Measurements from ENCODE around the gene UBE2E2. TPM values are rescaled to one million over a fixed set of nuclear protein-coding genes. Genes with fewer than 3 reads are reported as not detected.

Gene UBE2E2
- total RNA-seq, 1 donor from 2014 or later: 89.8 TPM

DNA sequence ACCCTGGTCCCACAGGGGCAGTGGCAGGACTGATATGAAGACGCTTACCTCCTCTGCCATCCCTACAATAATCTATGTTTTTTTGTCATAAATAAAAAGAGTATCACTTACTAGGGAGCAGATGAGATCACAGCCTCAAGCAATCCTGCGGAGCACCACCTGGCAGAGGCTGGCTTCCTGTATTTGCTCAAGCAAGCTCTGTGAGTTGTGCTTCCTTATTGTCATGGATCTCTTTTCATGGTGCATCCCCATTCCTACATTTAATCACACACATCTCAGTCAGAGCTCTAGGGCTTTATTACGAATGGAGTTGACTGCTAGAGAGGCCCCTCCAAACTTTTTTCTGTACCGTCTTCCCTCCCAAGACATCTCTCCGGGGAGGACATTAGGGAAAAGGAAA is 186.0 kb downstream of the UBE2E2 start:
- H3F3A ChIP-seq (ENCODE audit: low read depth): peaks cover 5% of the 10 kb centered on the region
- no peak overlapping the region for H3K27ac Mint-ChIP-seq
- peaks cover 6% of the 10 kb centered on the region for H3K36me3 Mint-ChIP-seq
- H3K4me3 Mint-ChIP-seq: no peak overlapping the region
- TF ChIP-seq, protein P1, sequence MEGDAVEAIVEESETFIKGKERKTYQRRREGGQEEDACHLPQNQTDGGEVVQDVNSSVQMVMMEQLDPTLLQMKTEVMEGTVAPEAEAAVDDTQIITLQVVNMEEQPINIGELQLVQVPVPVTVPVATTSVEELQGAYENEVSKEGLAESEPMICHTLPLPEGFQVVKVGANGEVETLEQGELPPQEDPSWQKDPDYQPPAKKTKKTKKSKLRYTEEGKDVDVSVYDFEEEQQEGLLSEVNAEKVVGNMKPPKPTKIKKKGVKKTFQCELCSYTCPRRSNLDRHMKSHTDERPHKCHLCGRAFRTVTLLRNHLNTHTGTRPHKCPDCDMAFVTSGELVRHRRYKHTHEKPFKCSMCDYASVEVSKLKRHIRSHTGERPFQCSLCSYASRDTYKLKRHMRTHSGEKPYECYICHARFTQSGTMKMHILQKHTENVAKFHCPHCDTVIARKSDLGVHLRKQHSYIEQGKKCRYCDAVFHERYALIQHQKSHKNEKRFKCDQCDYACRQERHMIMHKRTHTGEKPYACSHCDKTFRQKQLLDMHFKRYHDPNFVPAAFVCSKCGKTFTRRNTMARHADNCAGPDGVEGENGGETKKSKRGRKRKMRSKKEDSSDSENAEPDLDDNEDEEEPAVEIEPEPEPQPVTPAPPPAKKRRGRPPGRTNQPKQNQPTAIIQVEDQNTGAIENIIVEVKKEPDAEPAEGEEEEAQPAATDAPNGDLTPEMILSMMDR (IDR thresholded peaks at IDR 0.05): no peak
- no peak for TF ChIP-seq EZH2 (IDR thresholded peaks at IDR 0.05)
- TF ChIP-seq EZH2phosphoT487 (IDR thresholded peaks at IDR 0.05): no peak
- no peak overlapping the region for H3K4me3 ChIP-seq
- H2AFZ ChIP-seq (replicated peaks): no peak overlapping the region
- no peak overlapping the region for H3K4me2 ChIP-seq
- peaks cover 25% of the 10 kb centered on the region for H4K20me1 ChIP-seq (ENCODE audit: low read depth)
- H3K27me3 Mint-ChIP-seq (ENCODE audit: insufficient read depth, low read depth): peaks cover 2% of the 10 kb centered on the region
- no peak for DNase-seq (ENCODE audit: low spot score)
- H3K9me3 ChIP-seq (ENCODE audit: low read depth): no peaks in the 10 kb centered on the region
- H3K36me3 ChIP-seq: no peaks in the 10 kb centered on the region
- no peak overlapping the region for H3K27ac ChIP-seq
- H3K27me3 ChIP-seq: no peaks in the 10 kb centered on the region
- peaks cover 30% of the 10 kb centered on the region for H3K79me2 ChIP-seq (ENCODE audit: low read depth)
- peaks cover 26% of the 10 kb centered on the region for H3K4me1 ChIP-seq
- H3K9ac ChIP-seq: no peak overlapping the region
- H3K4me1 Mint-ChIP-seq: no peaks in the 10 kb centered on the region
- H3K9me3 Mint-ChIP-seq: peaks cover 5% of the 10 kb centered on the region

DNA sequence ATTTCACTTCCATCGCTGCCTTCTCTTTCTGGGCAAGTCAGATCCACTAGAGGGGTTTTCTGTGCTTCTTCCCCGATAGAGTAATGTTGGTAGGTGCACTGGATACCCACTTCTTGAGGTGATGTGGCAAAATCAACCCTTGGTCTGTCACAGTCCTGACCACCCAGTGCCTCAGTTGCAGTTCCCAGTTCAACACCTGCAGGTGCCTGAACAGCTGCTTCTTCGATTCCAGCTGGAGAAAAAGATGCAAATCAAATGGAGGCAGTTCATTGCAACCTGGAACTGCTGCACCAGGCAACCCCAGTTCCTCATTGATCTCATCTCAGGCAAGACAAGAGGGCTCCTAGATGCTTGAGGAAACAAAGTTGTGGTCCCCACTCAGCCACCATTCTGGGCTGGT is 186.6 kb downstream of the UBE2E2 start:
- Histone ChIP-seq H2AFZ (replicated peaks) (no peak overlapping the region), H3K79me2 (ENCODE audit: low read depth) (peaks cover 29% of the 10 kb centered on the region), H4K20me1 (ENCODE audit: low read depth) (peaks cover 29% of the 10 kb centered on the region), H3K4me1 (peaks cover 32% of the 10 kb centered on the region), H3K4me2 (no peak overlapping the region), H3K9me3 (ENCODE audit: low read depth) (no peaks in the 10 kb centered on the region), H3K4me3 (no peak overlapping the region), H3F3A (ENCODE audit: low read depth) (peaks cover 5% of the 10 kb centered on the region), H3K9ac (no peak overlapping the region), H3K36me3 (no peaks in the 10 kb centered on the region), H3K27ac (no peak overlapping the region), H3K27me3 (no peaks in the 10 kb centered on the region)
- Mint-ChIP-seq H3K27me3 (ENCODE audit: insufficient read depth, low read depth) (peaks cover 2% of the 10 kb centered on the region), H3K4me3 (no peak overlapping the region), H3K9me3 (peaks cover 5% of the 10 kb centered on the region), H3K36me3 (peaks cover 6% of the 10 kb centered on the region), H3K27ac (no peak overlapping the region), H3K4me1 (peaks cover under 1% of the 10 kb centered on the region)
- DNase-seq (ENCODE audit: low spot score): no peak
- TF ChIP-seq EZH2phosphoT487 (IDR thresholded peaks at IDR 0.05) (no peak), EZH2 (IDR thresholded peaks at IDR 0.05) (no peak)
- TF ChIP-seq, protein P1 (IDR thresholded peaks at IDR 0.05): no peak

- peaks cover 2% of the 10 kb centered on the region for H3K27me3 Mint-ChIP-seq (ENCODE audit: insufficient read depth, low read depth)
- DNase-seq (ENCODE audit: low spot score): no peak
- H3K4me1 Mint-ChIP-seq: peaks cover 2% of the 10 kb centered on the region
These were observed 187.3 kb downstream of the UBE2E2 start for GRCh38 chr3:23390446-23390845.

More at GRCh38 chr3:23390446-23390845, 187.3 kb downstream of the UBE2E2 start:
- Histone ChIP-seq H3K4me3 (no peak overlapping the region), H3K4me1 (peaks cover 29% of the 10 kb centered on the region), H3K9me3 (ENCODE audit: low read depth) (no peaks in the 10 kb centered on the region), H3F3A (ENCODE audit: low read depth) (peaks cover 5% of the 10 kb centered on the region), H3K27ac (no peak overlapping the region), H3K9ac (no peak overlapping the region), H3K4me2 (no peak overlapping the region), H3K27me3 (no peaks in the 10 kb centered on the region), H4K20me1 (ENCODE audit: low read depth) (peaks cover 28% of the 10 kb centered on the region), H2AFZ (replicated peaks) (no peak overlapping the region), H3K36me3 (no peaks in the 10 kb centered on the region), H3K79me2 (ENCODE audit: low read depth) (peaks cover 22% of the 10 kb centered on the region)
- H3K36me3 Mint-ChIP-seq: peaks cover 6% of the 10 kb centered on the region
- peaks cover 5% of the 10 kb centered on the region for H3K9me3 Mint-ChIP-seq
- no peak overlapping the region for H3K27ac Mint-ChIP-seq
- no peak overlapping the region for H3K4me3 Mint-ChIP-seq
- no peak for TF ChIP-seq EZH2 (IDR thresholded peaks at IDR 0.05)
- TF ChIP-seq, protein P1 (IDR thresholded peaks at IDR 0.05): no peak
- TF ChIP-seq EZH2phosphoT487 (IDR thresholded peaks at IDR 0.05): no peak
